HG03045 (cell line): ENCODE measurements around the gene ZP3.
A peak's percentile ranks its signal among the peaks of the same experiment; 100 is the strongest.
"Not testable (repeated sequence)": the region's sequence is repeated elsewhere in the genome, so short reads cannot be mapped to it uniquely, and the experiment has no call there.

ENCODE experiments used
- ATAC-seq: cut with Tn5 transposase; IDR thresholded peaks from one replicate; pipeline ENCODE4 v1.9.1; 2021; ENCODE audit warnings: mild to moderate bottlenecking, moderate library complexity; ENCODE audit not compliant: unreplicated experiment

Gene ZP3

DNA sequence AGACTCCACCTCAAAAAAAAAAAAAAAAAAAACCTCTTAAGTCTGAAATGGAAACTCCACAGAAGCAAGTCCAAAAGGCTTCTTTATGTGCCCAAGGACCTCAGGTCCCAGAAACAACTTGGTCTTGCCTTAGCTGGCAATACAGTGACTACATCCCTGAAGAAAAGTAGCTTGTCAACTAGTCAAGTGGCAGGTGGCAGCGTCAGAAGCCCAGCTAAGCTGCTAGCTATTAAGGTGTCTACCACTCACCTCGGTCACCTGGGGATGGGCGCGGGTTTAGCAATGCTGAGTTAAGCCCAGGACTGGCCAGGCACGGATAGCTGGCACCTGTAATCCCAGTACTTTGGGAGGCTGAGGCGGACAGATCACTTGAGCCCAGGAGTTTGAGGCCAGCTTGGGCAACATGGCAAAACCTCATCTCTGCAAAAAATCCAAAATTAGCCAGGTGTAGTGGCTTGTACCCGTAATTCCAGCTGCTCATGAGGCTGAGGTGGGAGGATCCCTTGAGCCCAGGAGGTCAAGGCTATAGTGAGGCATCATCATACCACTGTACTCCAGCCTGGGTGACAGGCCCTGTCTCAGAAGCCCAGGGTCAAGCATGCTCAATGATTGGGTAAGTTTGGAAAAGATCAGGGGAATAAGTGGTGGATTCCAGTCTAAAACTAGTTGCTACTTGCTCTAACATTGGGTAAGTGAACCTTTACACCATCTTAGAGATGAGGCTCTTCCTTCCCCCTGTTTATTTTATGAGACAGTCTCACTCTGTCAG, 14.6 kb downstream of the ZP3 start:
- ATAC-seq: not testable (repeated sequence)

DNA sequence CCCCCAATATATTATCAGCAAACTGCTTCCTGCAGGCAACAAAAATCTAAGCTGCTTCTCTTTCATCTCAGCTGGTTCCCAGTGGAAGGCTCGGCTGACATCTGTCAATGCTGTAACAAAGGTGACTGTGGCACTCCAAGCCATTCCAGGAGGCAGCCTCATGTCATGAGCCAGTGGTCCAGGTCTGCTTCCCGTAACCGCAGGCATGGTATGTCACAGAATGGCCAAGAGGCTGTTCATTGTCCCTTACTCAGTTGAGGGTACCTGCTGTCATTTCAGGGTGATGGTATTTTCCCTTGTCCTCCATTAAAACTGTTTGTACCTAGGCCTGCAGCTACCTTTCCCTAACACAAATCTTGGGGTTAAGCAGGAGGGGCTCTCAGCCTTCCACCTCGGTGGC, 15.7 kb downstream of the ZP3 start:
- ATAC-seq: not testable (repeated sequence)

DNA sequence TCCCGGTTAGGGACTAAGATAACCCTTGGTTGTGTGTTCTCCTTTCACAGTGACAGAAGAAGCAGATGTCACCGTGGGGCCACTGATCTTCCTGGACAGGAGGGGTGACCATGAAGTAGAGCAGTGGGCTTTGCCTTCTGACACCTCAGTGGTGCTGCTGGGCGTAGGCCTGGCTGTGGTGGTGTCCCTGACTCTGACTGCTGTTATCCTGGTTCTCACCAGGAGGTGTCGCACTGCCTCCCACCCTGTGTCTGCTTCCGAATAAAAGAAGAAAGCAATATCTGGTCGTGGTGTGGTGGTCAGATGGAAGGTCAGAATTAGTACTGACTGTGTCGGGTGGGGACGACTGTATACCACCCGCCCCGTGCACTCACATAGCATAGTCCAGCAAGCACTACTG, 17.0 kb downstream of the ZP3 start:
- peak; percentile 40 for ATAC-seq

DNA sequence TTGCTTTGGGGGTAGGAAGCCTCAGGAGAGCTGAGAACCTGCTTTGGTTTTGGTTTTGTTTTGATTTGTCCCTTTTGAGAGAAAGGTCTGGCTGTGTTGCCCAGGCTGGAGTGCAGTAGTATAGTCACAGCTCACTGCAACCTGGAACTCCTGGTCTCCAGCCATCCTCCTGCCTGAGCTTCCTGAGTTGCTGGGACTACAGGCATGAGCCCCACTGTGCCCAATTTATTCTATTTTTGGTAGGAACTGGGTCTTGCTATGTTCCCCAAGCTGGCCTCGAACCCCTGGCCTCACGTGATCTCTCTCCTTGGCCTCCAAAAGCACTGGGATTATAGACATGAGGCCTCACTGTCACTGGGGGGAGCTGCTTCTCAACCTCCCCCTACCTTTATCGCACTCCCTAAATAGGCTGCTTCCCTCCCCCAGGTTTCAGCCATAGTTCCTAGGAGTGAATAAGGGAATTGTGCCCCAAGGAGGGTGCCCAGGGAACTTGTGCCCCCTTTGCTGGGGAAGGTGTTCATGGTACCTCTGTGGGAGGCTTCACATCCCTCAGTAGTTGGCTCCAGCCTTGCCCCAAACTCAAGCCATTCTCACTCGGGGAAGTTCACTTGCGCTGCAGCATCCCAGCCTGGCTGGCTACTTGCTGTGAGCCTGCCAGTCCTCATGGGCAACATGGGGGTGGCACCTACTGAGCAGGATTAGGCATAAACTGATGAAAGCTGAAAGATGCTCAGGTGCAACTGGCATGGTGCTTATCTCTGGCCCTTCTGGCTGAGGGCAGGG, 18.1 kb downstream of the ZP3 start:
- ATAC-seq: not testable (repeated sequence)

DNA sequence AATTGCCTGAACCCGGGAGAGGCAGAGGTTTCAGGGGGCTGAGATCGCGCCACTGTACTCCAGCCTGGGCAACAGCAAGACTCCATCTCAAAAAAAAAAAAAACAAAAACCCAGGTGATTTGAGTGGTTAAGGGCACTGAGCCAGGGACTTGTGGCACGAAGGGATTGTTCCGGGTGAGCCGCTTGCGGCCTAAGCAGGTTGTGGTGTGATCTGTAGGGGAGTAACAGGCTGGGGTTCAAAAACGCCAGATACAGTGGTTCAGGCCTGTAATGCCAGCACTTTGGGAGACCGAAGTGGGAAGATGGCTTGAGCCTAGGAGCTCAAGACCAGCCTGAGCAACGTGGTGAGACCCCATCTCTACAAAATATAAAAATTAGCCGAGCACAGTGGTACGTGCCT, 19.1 kb downstream of the ZP3 start:
- not testable (repeated sequence) for ATAC-seq

- ATAC-seq: peak; percentile 66
These were observed 20.8 kb downstream of the ZP3 start for GRCh38 chr7:76445577-76446008.

- ATAC-seq: not testable (repeated sequence)
These were observed 32.3 kb downstream of the ZP3 start for GRCh38 chr7:76457017-76457416.

- ATAC-seq: not testable (repeated sequence)
These were observed 33.8 kb downstream of the ZP3 start for GRCh38 chr7:76458504-76458903.

DNA sequence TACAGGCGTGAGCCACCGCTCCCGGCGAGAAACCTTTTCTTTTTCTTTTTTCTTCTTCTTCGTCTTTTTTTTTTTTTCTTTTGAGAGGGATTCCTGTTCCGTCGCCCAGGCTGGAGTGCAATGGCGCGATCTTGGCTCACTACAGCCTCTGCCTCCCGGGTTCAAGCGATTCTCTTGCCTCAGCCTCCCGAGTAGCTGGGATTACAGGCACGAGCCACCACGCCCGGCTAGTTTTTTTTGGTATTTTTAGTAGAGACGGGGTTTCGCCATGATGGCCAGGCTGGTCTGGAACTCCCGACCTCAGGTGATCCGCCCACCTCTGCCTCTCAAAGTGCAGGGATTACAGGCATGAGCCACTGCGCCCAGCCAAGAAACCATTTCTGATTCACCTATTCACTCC, 36.0 kb downstream of the ZP3 start:
- ATAC-seq: not testable (repeated sequence)

DNA sequence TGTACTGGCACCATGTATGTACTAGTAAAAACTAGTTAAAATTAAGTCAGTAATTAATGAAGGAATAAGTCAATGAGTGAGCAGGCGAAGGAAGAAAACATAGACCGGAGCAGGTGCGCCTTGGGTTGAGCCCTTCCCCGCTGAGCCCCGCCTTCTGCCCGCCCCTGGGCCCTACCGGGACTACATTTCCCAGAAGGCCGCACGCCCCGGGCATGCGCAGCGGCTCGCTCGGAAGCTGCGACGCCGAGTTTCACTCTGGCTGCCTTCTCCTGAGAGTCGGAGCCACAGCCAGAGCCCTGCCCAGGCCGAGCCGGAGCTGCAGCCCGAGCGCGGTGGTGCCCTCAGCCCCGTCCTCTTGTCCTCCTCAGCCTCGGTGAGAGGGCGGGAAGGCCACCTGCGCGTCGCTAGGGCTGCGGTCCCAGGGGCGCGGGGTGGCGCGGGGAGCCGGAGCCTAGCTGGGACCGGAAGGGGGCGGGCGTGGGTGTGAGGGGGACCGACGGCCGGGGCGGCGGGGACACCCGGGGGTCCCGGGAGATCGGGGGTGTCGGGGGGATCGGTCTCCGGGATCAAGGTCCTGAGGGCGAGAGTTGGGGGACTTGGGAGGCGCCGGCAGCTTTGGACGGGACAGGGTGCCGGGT, 36.8 kb downstream of the ZP3 start, which contains the start of gene DTX2:
Gene DTX2 (plus strand): TSS at position 246 of the 638 bp plus-strand sequence. CDS start 18,801 bp downstream, outside the sequence.
- peak; percentile 98 for ATAC-seq

- ATAC-seq: not testable (repeated sequence)
These were observed 37.6 kb downstream of the ZP3 start for GRCh38 chr7:76462271-76462882.

GRCh38 chr7:76464959-76465358, 40.2 kb downstream of the ZP3 start:
- not testable (repeated sequence) for ATAC-seq

GRCh38 chr7:76465950-76466349, 41.2 kb downstream of the ZP3 start:
- not testable (repeated sequence) for ATAC-seq

GRCh38 chr7:76467743-76468404, 43.1 kb downstream of the ZP3 start:
- not testable (repeated sequence) for ATAC-seq

DNA sequence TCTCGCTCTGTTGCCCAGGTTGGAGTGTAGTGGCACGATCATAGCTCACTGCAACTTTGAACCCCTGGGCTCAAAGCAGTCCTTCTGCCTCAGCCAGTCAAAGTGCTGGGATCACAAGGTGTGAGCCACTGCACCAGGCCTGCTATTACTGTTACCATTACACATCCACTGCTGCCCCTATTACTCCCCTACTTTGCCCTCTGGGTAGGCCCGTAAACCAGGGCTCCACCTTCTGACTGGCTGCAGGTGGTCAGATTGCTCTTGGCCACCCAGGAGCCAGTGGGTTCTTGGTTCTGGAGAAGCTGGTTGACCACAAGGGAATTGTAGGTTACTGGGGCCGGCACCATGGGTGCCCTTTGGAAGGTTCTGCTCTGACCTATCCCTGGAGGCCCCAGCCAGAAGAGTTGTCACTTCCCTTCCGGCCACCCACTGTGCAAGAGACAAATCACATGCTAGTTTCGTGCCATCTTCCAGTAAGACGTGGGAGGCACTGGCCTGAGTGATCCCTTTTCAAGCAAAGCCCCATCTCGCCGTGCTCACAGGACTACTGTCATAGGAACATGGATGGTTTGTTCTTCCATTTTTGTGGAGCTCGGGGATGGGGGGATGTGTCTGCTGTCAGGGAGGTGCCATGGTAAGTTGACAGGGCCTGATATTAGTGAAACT, 46.9 kb downstream of the ZP3 start:
- not testable (repeated sequence) for ATAC-seq

DNA sequence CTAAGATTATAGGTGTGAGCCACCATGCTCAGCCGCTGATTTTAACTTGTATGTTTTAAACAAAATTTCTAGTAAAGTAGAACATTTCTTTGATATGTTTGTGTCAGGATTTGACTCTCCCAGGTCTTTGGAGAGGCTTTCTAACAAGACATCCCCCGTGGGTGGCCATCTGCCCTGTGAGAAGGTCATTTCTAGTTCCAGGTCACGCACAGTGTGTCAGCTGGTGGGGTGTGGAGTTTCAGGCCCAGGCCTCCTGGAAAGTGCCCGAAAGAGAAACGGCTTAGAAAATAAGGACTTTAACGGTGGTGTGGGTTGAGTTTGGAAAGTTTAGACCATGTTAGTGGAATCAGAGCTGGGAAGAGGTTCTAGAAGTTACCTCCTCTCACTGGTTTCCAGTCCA, 48.3 kb downstream of the ZP3 start:
- ATAC-seq: not testable (repeated sequence)

- ATAC-seq: not testable (repeated sequence)
These were observed 51.5 kb downstream of the ZP3 start for GRCh38 chr7:76476280-76476679.

DNA sequence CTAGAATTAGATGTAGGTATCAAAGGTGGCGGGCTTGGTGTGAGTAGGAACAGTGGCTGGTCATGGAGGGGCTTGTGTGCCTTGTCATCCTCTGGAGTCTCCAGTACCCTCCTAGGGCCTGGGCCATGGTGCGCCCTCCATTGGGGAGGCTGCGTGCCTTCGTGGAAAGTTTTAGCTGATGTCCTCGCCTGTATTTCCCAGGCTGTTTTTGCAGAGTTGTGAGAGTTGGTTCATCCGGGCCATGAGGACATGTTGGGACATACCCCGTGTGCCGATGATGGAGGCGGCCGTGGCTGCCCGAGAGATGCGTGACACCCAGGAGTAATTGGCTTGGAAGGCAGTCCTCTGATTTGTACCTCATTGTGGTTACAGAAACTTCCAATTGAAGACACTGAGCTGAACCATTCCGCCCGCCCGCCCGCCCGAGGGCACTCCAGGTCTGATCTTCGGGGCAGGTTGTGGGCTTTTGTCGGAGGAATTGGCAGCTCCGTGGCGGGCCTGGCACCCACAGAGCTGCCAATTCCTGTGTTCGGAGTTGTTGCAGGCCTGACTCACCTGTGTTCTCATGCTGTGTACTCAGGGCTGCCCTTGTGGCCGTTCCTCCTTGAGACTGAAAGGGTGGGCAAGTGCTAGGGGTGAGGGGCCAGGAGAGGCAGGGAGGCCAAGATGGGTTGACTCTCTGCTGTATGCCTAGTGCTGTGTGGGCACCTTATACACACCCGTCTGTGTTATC, 52.2 kb downstream of the ZP3 start:
- not testable (repeated sequence) for ATAC-seq

DNA sequence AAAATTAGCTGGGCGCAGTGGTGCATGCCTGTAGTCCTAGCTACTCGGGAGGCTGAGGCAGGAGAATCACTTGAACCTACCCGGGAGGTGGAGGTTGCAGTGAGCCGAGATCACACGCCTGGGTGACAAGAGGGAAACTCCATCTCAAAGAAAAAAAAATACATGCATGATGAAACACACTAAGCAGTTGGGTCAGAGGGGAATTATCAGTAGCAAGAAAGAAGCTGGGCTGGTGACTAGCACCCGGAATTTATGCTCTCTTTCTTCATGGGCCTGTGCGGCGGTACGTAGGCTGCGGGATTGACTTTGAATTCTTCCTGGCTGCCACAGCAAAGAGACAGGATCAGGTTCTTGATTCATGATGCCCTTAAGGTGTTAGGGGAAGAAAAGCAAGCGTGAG, 54.9 kb downstream of the ZP3 start:
- not testable (repeated sequence) for ATAC-seq
